Suprapubic skin (tissue), 3 donors: ENCODE data around the gene ACSL6.

ENCODE experiments used
- CTCF ChIP-seq, 2 donors: fragments of 200-600 bp in 1 of 2; fragments of 450-650 bp in 1 of 2; sonication (generic) in 1 of 2; IDR thresholded peaks; one replicate each; pipeline ENCODE4 v1.5.1; 2016 to 2019; ENCODE audit warnings: antibody characterized with exemption in 2 of 2, mild to moderate bottlenecking in 1 of 2, moderate library complexity in 1 of 2
- EP300 ChIP-seq: sonication (generic); formaldehyde crosslinking; IDR thresholded peaks from one replicate; pipeline ENCODE4 v1.6.1; 2017; ENCODE audit warnings: antibody characterized with exemption

GRCh38 chr5:132013006-132013689, 1.7 kb upstream of the ACSL6 start:
- TF ChIP-seq CTCF (IDR thresholded peaks at IDR 0.05) = no peak
- no peak for TF ChIP-seq EP300
